Middle frontal gyrus (tissue), 1 donor: ENCODE data around the gene IFI27L1.

ENCODE experiments used
- DNase-seq: peaks from one replicate; pipeline ENCODE4 v3.0.0-alpha.2; 2015; ENCODE audit warnings: low spot score; ENCODE audit errors: extremely low spot score

IFI27L1 gene, protein sequence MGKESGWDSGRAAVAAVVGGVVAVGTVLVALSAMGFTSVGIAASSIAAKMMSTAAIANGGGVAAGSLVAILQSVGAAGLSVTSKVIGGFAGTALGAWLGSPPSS

DNA sequence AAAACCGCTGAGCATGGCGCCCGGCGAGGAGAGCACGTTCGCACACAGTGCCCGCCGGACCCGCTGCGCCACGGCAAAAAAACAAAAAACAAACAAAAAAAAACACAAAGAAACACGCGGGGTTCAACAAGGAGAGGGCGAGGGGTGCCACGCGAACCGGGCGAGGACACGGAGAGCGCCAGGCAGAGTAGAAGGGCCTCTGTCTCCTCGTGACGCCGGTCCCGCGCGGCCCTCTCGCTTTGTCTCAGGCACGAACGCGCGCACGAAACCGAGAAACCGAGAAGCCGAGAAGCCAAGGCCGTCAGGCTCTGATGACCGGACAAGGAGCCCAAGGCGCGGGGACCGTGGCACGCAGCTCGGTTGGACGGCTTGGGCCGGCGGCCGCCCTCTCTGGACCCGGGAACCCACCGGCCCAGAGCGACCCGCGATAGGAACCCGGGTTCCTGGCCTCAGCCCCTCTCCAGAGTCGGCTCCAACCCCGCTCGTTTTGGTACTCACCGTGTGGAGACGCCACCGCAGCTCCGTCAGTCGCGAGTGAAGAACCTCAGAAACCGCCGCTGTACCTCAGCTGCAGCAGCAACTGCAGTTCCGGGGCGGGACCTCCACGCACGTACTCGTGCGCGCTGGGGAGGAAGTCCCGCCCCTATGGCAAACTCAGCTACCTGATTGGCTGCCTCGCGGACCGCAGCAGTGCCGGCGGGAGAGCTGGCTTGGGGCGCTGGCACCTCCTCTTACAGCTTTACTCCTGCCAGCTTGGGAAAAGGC lies at the start of gene IFI27L1, which contains the start of gene DDX24:
Gene IFI27L1 (plus strand): TSS at position 690 of the 765 bp plus-strand sequence. CDS start 15,628 bp downstream, outside the sequence.
Gene DDX24 (minus strand): TSS at position 582 of the 765 bp plus-strand sequence. CDS start 1,460 bp downstream, outside the sequence.
- DNase-seq, result peak; percentile 90

DNA sequence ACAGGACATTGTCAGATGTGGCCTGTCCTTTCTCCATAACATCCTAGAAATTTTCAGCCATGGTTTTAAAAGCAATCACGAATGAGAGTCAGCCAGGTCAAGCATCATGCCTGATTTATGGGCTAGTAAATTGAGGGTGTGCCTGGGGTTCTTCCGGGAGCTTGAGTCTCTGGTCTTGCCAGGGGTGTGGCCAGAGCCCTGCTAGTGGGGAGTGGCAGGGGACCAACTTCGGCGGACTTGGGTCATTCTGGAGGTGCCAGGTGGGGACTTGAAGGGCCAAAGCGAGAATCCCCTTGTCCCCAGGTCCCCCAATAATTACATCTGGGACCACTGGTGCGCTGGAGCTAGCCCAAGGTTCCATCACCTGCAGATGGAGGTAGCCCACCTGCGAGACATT lies 49.2 kb upstream of the IFI27L1 start:
- DNase-seq, result no peak

DNA sequence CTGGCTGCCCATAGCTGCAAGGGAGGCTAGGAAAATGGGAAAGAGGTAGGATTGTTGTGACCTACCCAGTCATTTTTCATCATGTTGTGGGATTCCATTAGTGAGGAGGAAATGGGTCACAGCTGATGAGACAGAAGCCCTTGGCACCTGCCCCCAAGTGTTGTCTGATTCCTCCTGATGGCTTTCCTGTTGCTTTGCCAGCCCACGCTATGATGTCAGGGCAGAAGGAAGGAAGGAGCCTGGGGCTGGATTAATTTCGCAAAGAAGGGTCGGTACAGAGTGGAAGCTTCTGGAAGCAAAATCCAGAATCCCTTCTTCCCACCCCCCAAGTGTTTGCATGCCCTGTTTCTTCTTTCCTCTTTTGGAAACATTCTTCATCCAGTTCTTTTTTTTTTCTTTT lies 46.2 kb upstream of the IFI27L1 start:
- no peak for DNase-seq

DNA sequence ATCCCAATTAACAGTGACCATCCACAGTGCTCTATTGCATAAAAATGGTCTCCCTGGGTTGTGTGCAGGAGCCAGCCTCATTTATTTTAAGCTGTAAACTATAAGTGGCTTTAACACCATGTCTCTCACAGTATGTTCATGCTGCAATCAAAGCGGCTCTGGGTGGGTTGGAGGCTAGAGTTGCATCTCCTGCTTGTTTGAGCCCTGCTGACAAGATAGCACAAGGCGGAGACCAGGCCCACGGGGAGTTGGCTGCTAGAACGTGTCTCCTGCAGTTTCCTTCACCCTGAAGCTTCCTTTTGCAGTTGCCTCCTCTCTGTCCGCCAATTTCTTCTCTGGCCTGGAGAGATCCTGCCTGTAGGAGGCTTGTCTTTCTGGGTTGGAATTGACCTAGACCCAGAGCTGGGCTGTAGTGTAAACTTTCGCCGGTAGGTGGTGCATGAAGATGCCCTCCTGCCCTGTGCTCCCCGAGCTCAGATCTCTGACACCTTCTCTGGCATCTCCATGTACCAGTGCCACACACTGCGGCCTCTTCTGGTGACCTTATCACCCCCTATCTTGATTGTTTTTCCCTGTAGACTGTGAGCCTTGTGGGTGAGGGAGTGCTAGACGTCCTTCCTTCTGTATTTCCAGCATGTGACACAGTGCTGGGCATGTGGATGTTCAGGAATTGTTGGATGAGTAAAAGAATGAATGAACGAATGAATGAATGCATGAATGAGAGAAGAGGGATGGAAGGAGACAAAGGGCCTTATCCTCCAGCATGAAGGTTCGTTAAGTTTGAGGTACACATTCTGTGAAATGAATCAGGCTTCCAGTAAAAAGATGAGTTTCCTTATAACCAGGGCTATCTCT lies 44.6 kb upstream of the IFI27L1 start:
- peak; percentile 16 for DNase-seq

DNA sequence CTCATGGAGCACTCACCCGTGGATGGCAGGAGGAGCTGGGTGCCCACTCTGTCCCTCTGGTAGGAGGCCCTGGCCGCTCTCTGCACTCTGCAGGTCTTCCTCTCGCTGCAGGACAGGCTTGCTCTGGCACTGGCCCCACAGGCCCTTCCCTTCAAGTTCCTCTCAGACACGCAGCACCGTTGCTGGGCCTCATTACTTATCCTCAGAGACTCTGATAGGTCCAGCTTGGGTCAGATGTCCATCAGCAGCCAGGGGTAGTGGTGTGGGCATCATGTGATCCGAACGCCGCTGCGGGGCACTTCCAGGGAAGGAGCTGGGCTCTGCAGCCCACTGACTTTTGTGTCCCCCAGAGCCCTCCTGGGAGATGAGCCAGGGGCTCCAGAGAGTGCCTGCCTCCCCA lies 43.2 kb upstream of the IFI27L1 start:
- no peak for DNase-seq

DNA sequence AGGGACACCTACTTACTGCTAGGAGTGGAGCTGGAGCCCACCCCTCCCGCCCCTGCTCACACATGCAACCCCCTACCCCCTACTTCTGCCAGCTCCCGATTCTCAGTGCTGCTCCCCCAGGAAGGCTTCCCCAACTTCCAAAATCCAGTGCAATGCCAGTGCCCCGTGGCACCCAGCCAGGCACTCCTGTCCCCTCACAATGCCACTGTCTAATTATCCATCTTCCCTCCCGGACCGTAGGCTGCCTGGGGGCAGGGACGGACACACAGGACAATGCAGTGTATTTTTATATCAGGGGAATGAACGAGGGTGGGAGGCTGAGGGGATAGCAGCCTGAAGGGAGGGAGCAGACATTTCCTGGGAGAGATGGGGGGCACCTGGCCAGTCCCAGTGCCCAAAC lies 42.6 kb upstream of the IFI27L1 start:
- DNase-seq, result no peak

DNA sequence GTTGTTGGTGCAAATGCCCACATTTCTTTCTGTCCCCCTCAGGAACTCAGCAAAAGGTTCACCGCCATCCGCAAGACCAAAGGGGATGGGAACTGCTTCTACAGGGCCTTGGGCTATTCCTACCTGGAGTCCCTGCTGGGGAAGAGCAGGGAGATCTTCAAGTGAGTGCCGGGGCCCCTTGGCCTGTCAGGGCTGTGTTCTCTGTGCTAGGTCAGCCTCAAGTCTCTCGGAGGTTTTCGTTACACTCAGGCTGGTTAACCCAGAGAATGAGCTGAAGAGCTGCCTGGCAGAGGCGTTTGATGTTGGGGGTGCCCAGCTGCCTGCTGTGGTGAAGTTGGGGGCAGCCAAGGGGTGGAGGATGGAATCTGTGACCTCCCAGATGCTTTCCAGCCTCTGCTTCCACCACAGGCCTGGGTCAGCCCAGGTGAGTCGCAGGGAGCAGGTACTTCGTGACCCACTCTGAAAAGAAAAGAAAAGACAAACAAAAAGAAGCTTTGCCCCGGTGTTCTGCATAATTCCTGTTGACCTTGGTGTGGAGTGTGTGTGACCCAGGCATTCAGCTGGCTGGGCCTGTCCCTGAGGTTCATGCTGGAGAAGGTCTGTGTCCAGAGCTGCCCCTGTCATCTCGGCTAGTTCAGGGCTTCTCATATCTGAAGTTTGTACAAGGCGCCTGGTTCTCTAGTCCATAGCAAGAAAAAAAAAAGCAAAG lies 42.0 kb upstream of the IFI27L1 start:
- DNase-seq, result no peak

DNA sequence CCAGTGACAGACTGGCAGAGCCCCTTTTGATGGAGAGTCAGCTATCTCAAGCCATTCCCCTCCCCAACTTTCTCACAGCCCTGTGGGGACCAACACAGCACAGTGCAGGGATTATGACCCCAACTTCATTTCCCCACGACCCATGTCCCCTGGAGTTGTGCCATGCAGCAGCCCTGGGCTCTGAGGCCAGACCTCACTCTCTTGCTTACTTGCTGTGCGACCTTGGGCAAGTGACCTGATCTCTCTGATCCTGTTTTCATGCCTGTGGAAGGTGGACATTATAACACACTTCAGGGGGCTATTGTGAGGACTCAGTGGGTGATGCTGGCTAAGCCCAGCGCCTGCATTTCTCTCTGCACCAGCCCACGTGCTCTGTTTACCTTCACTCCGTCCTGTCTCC lies 40.9 kb upstream of the IFI27L1 start:
- DNase-seq, result no peak

DNA sequence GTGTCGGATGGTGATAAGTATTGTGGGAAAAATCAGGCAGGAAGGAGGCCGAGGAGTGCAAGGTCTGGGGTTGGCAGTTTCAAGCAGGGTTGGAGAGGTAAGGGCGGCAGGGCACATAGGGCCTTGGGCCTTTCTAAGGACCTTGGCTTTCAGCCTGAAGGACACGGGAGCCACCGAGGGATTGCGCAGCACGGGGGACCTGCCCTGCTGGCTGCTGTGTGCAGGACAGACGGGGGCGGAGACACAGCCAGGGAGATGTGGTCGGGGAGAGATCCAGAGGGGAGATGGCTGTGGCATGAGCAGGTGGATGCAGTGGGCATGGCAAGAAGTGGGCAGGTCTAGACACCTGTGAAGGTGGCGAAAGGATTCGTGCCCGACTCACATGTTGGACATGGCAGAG lies 40.3 kb upstream of the IFI27L1 start:
- no peak for DNase-seq

DNA sequence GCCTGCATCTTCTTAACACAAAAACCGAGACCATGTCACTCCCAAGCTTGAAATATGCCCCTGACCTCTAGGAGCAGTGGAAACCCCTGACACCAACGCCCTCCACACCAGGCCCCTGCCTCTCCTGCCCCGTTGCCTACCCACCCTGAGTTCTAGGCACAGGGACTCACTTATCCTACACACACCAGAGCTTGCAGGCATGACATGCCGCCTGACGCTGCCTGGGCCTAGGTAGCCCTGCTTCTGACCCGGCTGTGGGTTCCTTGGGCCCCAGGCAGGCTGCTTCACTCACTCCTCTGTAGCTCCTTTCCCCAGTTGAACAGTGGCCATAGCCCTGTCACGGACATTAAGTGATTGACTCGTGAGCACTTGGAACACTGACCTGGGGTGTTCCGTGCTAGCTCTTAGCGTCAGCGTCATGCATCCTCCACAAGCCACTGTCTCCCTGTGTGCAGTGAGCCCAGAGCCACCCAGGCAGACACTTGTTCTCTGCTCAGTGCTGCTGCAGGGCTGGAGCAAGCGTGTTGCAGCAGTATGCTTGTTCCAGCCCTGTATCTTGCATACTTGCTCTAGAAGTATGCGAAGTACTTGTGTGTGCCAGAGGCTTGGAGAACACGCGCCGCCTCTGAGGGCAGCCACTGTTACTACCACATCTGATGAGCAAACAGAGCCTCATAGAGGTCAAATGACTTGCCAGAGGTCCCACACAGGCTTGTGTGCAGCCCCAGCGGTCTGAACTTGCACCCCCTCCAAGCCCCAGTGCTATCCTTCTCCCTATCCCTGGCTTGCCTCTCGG lies 39.4 kb upstream of the IFI27L1 start:
- DNase-seq, result no peak

DNA sequence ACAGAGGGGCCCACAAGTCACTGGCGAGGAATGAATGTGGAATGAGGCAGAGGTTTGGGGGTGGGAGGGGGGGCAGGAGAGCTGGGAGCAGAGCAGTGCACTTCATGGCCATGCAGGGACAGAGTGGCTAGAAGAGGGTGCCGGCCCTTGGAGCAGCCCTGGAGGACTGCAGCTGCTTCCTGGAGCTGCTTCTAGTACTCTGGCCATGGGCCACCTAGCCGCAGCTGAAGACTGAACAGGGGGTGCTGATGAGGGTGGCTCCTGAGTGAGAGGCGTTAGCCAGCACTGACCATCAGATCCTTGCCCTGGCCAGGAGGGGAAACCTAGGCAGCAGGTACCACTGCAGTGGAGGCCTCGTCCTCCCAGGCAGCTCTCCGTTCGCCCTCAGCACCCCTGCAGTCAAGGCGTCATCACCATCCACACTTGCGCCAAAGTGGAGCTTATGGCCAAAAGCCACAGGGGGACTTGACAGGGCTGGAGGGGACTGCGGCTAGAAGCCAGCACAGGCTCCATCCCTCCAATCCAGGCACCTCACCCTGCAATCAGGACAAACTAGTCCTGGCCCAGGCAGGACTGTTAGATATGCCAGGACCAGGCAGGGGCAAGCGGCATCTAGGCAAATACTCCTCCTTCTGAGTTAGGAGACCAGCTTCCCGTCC lies 38.5 kb upstream of the IFI27L1 start:
- DNase-seq, result no peak

DNA sequence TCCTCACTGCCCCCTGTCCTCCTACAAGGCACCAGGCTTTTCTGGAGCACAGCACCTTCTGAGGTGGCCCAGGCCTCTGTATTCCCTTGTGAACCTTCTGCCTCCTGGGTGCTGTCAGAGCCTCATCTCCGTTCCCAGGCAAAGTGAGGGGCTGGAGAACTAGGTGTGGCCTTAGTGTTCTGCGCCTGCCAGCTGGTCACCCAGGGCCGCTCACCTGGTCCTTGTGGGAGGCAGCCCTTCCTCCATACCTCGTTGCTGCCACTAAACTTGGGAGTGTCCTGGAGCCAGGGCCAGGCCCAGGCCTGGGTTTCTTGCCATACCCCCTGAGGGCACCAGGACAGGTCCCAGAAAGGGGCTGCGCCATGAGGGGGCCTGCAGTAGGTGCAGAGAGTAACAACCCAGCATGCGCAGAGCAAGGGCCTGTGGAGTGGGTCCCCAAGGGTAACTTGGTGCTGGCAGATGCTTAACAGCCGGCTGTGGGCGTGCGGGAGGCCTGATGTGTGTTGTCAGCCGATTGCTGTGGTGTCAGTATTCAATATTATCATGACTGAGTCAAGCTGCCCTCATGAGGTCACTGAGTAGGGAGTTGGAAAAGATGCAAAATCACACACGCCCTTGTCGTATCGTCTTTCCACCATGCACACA lies 37.9 kb upstream of the IFI27L1 start:
- no peak for DNase-seq

DNA sequence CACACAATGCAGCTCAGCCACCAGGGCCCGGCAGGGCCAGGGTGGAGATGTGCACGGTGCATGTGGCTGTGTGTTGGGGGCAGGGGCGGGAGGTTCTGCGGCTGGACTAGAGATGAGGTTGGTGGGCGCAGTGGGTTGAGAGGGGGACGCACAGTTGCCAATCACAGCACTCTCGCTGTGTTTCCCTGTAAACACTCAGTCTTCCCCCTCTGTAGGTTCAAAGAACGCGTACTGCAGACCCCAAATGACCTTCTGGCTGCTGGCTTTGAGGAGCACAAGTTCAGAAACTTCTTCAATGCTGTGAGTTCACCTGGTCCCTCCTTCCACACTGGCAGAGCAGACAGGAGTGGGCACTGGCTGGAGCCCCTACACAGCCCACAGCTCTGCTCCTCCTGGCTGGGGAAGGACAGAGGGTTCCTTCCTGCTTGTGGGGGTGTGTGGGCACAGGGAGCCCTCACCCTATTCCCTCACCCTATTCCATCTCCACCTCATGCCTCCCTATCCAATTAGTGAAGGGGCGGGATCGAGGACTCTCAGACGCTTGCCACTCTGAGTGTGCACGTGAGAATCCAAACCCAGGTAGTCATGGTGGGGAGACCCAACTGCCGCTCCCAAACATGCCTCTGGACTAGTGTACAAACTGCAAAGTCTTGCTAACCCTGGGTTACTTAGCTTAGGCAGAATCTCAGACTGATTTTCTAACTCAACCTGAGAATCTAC lies 37.2 kb upstream of the IFI27L1 start:
- DNase-seq, result no peak

DNA sequence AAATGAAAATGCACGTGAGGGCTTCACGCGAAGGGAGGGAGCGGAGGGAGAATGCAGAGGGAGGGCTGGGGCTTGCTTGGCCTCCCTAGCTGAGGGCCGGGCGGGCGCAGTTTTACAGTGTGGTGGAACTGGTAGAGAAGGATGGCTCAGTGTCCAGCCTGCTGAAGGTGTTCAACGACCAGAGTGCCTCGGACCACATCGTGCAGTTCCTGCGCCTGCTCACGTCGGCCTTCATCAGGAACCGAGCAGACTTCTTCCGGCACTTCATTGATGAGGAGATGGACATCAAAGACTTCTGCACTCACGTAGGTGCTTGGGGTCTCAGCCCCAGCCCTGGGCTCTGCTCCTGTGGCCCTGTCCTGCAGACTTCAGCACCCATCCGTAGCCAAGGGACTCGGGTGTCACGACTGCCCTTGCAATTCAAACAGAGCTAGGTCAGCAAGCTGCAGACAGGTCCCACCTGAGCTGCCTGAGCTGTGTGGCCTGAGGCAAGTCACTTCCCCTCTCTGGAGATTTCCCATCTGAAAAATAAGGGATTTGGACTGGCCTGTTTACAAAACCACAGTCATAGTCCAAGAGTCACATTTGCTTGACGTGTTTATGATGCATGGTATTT lies 36.5 kb upstream of the IFI27L1 start:
- no peak for DNase-seq

DNA sequence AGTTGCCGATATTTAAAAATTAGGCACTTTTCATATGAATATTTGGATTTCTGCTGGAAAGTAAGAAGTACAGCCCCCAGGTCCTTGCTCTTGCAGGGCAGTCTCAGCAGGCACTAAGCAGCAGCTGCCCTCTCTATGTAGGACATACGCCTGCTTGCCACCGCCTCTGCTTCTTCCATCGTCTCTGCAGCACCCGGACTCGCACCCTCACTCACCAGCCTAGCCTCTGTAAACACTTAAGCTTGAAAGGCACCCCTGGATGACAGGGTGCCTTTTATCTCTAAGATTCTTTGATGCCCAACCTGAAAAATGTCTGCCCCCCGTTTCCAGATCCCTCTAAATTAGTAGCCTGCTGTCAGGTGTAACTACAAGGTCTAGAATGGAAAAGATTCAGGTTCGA lies 36.0 kb upstream of the IFI27L1 start:
- DNase-seq, result no peak

DNA sequence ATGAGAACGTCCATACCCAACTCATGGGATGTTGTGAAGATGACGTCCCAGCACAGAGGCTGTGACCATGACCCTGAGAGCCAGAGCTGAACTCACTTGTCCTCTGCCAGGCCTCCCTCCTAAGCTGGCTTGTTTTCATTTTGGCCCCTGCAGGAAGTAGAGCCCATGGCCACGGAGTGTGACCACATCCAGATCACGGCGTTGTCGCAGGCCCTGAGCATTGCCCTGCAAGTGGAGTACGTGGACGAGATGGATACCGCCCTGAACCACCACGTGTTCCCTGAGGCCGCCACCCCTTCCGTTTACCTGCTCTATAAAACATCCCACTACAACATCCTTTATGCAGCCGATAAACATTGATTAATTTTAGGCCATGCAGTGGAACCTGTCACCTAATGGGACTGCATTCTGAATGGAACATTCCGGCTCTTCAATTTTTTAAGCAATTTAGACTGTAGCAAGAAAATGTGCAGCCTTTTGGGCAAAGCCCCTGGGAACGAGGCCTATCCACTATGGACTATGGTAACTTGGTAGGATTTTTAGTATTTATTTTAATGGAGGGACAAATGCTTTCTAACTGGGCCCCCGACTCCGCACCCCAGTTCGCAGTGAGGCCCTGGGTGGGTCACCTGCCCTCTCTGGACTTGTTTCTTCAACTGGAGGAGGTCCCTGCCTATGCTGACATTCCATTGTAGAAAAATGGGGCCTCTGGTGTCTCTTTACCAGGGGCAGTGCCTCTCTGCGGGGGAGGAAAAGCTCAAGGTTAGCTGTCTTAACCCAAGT lies 35.4 kb upstream of the IFI27L1 start:
- DNase-seq, result no peak

DNA sequence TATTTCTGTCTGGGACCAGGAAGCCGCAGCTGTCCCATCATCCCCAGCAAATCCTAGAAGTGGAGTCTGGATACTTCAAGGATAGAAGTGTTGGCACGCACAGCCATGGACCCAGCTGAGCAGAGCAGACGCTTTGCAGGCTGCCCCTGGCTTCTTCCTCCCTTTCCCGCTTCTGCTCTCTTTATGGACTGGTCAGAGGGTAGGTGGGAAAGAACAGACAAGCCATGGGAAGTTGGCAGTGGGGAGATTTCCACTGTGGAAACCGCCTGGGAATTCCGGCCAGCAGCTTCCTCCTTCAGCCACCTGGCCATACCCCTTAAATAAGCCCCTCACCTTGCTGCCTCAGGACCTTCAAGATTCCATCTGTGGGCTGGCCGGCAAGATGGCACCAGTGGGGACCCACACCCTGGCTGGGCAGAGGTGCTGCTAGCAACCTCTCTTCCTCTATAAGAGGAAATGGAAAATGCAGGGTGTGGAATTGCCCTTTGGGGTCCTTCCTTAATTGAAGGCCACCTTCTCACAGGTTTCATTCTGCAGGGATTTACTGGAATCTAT lies 34.3 kb upstream of the IFI27L1 start:
- DNase-seq, result no peak

DNA sequence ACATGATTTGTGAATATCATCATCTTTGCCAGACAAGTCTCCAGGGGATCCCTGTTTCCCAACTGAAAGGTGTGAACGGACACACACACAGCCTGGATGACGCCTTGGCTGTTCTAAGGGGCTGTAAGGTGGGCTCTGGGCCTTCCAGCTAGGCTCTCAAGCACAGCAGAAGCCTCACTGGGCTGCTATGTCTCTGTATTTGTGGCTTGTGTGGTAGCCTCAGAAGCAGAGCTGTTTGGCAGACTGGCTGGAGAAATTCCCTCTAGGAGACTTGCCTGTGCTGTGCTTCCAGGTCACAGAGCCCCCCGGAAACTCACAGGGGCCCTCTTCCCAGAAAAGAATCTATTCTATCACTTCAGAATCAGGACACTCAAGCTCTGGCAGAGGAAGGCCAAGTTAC lies 33.5 kb upstream of the IFI27L1 start:
- no peak for DNase-seq
